Activated CD4-positive, alpha-beta T cell treated with anti-CD3 and anti-CD28 coated beads, Interleukin-2, amount 50 U/mL, for 16 hours (primary cell): Measurements from ENCODE around the gene METTL9.
"Not testable (repeated sequence)": the region's sequence is repeated elsewhere in the genome, so short reads cannot be mapped to it uniquely, and the experiment has no call there.

Experiments used
- DNase-seq: peaks from one replicate; pipeline ENCODE4 v3.0.0-alpha.2; 2020

Gene METTL9

GRCh38 chr16:21611556-21612384, 12.4 kb downstream of the METTL9 start:
- DNase-seq, result peak; percentile 26

- DNase-seq, result no peak
Observed at GRCh38 chr16:21613361-21613760, 14.0 kb downstream of the METTL9 start.

GRCh38 chr16:21613781-21614180, 14.4 kb downstream of the METTL9 start:
- DNase-seq, result no peak

GRCh38 chr16:21614896-21615295, 15.5 kb downstream of the METTL9 start:
- no peak for DNase-seq

- no peak for DNase-seq
Observed at GRCh38 chr16:21617607-21618006, 18.2 kb downstream of the METTL9 start.

- DNase-seq, result no peak
Observed at GRCh38 chr16:21618281-21618680, 18.9 kb downstream of the METTL9 start.

GRCh38 chr16:21619765-21620425, 20.5 kb downstream of the METTL9 start:
- no peak for DNase-seq

- DNase-seq, result no peak
Observed at GRCh38 chr16:21620592-21620991, 21.2 kb downstream of the METTL9 start.

- no peak for DNase-seq
Observed at GRCh38 chr16:21622545-21622944, 23.2 kb downstream of the METTL9 start.

GRCh38 chr16:21625026-21625425, 25.6 kb downstream of the METTL9 start:
- DNase-seq, result no peak

- peak; percentile 65 for DNase-seq
Observed at GRCh38 chr16:21626659-21627277, 27.4 kb downstream of the METTL9 start.

GRCh38 chr16:21628121-21628726, 28.8 kb downstream of the METTL9 start:
- DNase-seq, result no peak

GRCh38 chr16:21628772-21629171, 29.4 kb downstream of the METTL9 start:
- no peak for DNase-seq

- not testable (repeated sequence) for DNase-seq
Observed at GRCh38 chr16:21629616-21630539, 30.5 kb downstream of the METTL9 start.

GRCh38 chr16:21630866-21631265, 31.5 kb downstream of the METTL9 start:
- DNase-seq, result not testable (repeated sequence)

GRCh38 chr16:21631376-21631775, 32.0 kb downstream of the METTL9 start:
- DNase-seq, result not testable (repeated sequence)

- not testable (repeated sequence) for DNase-seq
Observed at GRCh38 chr16:21631951-21632575, 32.7 kb downstream of the METTL9 start.

GRCh38 chr16:21634216-21634615, 34.8 kb downstream of the METTL9 start:
- DNase-seq, result no peak

GRCh38 chr16:21635694-21636093, 36.3 kb downstream of the METTL9 start:
- DNase-seq, result not testable (repeated sequence)

- DNase-seq, result no peak
Observed at GRCh38 chr16:21637032-21637968, 37.9 kb downstream of the METTL9 start.

GRCh38 chr16:21638573-21638975, 39.2 kb downstream of the METTL9 start:
- peak; percentile 63 for DNase-seq
